ENCODE results near the gene SIK1.

SIK1 gene

GRCh38 chr21:43371786-43372185 lies 55.1 kb downstream of the SIK1 start:
- no peak overlapping the region for H3K4me3 ChIP-seq (ENCODE audit: low read depth, low read length)
- TF ChIP-seq, protein P1, sequence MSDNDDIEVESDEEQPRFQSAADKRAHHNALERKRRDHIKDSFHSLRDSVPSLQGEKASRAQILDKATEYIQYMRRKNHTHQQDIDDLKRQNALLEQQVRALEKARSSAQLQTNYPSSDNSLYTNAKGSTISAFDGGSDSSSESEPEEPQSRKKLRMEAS (IDR thresholded peaks at IDR 0.05; ENCODE audit: low read depth, low read length), result no peak
- no peak for TF ChIP-seq MYC (IDR thresholded peaks at IDR 0.05; ENCODE audit: low read depth, low read length)
- no peak for DNase-seq (ENCODE audit: low read depth)

DNA sequence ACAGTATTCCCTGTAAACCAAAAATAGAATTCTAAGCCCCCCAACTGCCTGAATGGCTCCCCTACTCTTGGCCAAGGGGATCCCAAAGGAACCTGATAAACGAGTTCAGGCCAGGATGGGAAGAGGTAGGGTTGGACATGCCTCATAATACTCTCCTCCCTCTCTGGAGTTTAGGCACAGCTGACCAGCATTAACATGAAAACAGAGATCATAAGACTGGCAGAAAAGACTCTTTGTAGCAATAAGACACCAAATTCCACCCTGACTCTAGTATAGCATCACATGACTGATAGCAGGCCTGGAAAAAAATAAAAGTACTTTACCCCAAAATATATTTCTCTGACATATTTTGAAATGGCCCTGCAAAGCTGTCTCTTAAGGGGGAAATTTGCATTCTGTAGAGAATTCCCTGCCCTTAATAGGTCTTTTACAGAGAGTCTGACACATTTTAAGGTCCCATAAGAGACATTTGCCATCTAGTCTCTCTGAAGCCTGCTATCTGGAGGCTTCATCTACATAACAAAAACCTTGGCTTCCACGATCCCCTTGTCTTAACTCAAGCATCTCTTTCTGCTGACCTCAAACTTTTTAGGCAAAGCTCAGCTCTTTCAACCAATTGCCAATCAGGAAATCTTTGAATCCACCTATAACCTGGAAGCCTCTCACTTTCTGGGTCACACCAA lies 55.9 kb downstream of the SIK1 start:
- TF ChIP-seq, protein P1 (IDR thresholded peaks at IDR 0.05; ENCODE audit: low read depth, low read length), result no peak
- no peak for TF ChIP-seq CTCF (IDR thresholded peaks at IDR 0.05; ENCODE audit: low read depth, low read length)
- no peak for TF ChIP-seq MYC (IDR thresholded peaks at IDR 0.05; ENCODE audit: low read depth, low read length)
- no peak for TF ChIP-seq POLR2A (IDR thresholded peaks at IDR 0.05; ENCODE audit: extremely low read depth, insufficient read length)
- DNase-seq (ENCODE audit: low read depth), result no peak
- H3K4me3 ChIP-seq (ENCODE audit: low read depth, low read length), result no peak overlapping the region

DNA sequence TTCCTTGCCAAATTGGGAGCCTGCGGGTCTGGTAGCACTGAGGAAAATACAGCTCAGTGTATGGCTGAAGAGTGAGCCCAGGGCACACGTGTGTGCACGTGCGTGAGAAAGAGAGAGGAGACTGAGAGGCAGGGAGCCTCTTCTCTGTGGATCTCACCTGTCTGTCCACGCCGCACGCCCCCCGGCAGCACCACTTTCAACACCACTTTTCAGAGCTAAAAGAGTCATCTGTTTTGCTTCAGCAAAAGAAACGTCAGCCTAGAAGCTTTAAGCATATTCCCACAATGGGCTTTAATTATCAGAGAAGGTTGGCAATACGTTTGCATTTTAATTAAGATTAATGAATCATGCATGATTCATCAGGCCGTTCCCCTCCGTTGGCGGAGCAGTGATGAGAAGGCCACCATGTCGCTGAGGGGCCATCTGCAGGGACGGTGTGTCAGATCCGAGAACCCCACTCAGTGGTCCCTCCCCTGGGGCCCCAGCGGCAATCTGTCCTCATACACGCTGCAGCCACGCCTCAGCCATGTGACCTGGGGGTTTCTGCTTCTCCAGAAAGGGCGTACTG lies 56.8 kb downstream of the SIK1 start:
- no peak overlapping the region for H3K4me3 ChIP-seq (ENCODE audit: low read depth, low read length)
- no peak for TF ChIP-seq CTCF (IDR thresholded peaks at IDR 0.05; ENCODE audit: low read depth, low read length)
- TF ChIP-seq POLR2A (IDR thresholded peaks at IDR 0.05; ENCODE audit: extremely low read depth, insufficient read length), result no peak
- TF ChIP-seq MYC (IDR thresholded peaks at IDR 0.05; ENCODE audit: low read depth, low read length), result no peak
- TF ChIP-seq, protein P1 (IDR thresholded peaks at IDR 0.05; ENCODE audit: low read depth, low read length), result no peak
- no peak for DNase-seq (ENCODE audit: low read depth)

GRCh38 chr21:43369596-43370090 lies 57.3 kb downstream of the SIK1 start:
- TF ChIP-seq, protein P1 (IDR thresholded peaks at IDR 0.05; ENCODE audit: low read depth, low read length), result no peak
- H3K4me3 ChIP-seq (ENCODE audit: low read depth, low read length), result no peak overlapping the region
- no peak for DNase-seq (ENCODE audit: low read depth)

DNA sequence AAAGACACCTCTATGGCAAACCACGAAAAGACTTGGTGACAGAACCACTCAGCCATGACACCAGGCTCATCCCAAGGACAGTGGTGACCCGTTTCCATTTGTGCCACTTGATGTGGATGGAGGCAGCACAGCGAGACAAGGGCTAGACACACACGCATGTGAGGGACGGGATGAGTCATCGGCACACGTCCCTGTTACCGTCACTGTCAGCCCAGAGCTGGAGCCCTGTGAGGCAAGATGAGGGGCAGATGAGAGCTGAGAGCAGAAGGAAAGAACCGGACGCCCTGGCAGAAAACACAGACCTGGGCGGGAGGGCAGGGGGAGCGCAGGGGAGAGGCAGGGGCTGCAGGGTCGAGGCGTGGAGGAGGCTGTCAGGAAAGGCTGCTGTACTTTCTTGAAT lies 57.8 kb downstream of the SIK1 start:
- TF ChIP-seq CTCF (IDR thresholded peaks at IDR 0.05; ENCODE audit: low read depth, low read length), result no peak
- TF ChIP-seq, protein P1 (IDR thresholded peaks at IDR 0.05; ENCODE audit: low read depth, low read length), result peak; percentile 58
- no peak for TF ChIP-seq POLR2A (IDR thresholded peaks at IDR 0.05; ENCODE audit: extremely low read depth, insufficient read length)
- TF ChIP-seq MYC (IDR thresholded peaks at IDR 0.05; ENCODE audit: low read depth, low read length), result peak; percentile 49
- DNase-seq (ENCODE audit: low read depth), result peak; percentile 77
- H3K4me3 ChIP-seq (ENCODE audit: low read depth, low read length), result no peak overlapping the region

DNA sequence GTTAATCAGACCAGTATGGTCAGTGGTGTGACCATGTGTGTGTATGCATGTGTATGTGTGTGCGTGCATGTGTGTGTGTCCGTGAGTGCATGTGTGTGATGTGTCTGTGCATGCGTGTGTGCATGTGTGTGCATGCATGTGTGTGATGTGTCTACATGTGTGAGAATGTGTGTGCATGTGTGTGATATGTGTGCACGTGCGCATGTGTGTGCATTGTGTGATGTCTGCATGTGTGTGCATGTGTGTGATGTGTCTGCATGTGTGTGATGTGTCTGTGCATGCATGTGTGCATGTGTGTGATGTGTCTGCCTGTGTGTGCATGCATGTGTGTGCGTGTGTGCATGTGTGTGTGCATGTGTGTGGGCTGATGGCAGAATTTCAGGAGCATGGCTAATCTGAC lies 58.2 kb downstream of the SIK1 start:
- no peak overlapping the region for H3K4me3 ChIP-seq (ENCODE audit: low read depth, low read length)
- TF ChIP-seq MYC (IDR thresholded peaks at IDR 0.05; ENCODE audit: low read depth, low read length) (no peak), CTCF (IDR thresholded peaks at IDR 0.05; ENCODE audit: low read depth, low read length) (no peak), POLR2A (IDR thresholded peaks at IDR 0.05; ENCODE audit: extremely low read depth, insufficient read length) (no peak)
- TF ChIP-seq, protein P1 (IDR thresholded peaks at IDR 0.05; ENCODE audit: low read depth, low read length), result no peak
- DNase-seq (ENCODE audit: low read depth), result no peak
